Daoy (cell line): ENCODE results near the gene ZC3H12D. TPM values are rescaled to one million over a fixed set of nuclear protein-coding genes. Genes with fewer than 3 reads are reported as not detected.

Experiments used
- DNase-seq: peaks from one replicate; pipeline ENCODE4 v3.0.0-alpha.2; 2015; ENCODE audit warnings: low read depth
- total RNA-seq: library from RNA; depleted of rRNA; stranded (reverse); fragments of >200 nt; shearing (Covaris generic); gene quantifications from 2 replicates; pipeline ENCODE4 v1.2.3, GENCODE V29; 2014

The ZC3H12D gene
- total RNA-seq, 1 experiment from 2014 or later: 0.17 TPM

DNA sequence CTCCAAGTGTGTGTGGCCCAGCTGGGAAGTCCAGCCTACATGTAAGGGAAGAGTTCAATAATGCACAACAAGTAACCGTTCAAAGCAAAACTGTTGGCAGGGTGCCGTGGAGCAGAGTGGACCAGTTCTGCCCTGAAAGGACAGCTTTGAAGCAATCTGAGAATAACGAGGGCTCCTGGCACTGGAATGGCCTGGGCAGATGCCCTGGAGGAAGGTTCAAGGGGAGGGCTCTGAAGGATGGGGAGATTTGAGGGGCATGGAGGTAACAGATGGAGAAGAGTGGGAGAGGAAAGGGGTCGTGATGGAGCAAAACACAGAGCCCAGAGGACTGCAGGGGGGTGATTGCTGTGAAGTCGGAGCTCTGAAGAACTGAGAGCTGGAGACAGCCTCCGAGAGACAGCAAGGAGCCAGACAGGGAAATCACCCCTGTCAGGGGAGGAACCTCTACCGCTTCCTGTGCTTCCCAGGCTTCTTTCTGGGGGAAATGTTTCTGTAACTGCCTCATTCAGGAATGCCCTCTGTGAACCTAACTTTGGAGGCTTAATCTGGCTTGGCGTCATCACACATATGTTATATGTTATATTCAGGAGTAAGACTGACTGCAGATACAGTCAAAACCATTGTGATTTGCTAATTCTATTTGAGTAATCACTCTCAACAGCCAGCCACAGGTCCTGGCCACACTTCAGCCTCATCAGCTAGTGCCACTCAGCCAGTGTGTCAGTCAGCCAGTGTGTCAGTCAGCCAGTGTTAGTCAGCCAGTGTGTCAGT, 41.2 kb downstream of the ZC3H12D start:
- no peak for DNase-seq

DNA sequence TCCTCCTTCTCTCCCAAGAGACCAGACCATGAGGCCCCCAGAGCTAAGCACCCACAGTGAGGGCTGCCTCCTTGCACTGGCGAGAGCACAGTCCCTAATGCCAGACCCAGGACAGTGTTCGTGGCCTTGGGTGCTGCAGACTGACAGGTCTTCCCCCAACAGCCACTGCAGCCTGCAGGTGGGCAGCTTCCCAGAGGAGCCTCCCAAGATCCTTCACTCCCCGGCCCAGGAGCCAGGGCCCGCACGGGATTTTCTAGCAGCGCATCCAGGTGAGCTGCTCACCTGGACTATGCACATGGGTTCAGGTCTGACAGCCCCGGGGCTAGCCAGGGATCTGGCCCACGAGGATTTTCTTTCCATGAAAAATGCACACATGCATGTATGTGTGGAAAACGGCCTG, 43.1 kb downstream of the ZC3H12D start:
- no peak for DNase-seq

DNA sequence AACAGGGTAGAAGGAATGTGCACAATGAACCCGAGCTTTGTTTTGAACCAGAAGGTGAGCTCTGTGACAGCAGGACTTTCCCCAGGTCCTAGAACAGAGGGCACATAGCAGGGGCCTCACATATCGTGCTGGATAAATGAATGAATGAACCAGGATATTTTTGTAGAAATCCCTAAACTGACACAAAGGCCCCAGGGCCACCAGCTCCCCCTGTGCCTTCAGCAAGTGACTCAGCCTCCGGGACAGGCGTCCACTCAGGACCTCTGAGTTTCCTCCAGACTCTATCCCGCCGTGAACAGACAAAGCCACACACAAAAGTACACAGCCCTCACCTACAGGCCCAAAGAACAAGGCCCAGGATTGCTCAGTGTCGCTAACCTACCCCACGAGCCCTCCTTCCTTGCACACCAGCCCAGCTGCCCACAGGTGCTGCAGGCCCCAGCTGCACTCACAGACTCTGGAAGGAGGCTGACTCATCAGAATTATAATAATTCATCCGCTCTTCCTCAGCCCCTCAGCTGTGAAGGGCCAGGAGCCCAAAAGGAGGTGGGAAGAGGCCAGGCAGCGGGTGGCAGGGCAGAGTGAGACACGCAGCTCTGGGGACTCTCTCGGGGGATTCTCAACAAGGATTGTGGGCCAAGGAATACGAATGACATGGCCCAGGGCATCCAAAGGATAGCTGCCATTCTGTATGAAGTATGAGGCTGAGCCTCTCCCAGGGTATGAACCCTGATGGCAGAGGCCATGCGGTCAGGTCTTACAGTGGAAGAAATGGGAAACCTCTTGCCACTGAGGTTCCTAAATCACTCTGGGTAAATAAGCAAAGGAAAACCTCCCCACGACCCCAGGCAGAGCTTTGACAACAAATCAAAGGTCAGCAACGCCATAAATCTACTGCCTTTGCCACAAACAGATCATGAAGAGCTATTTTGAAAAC, 43.8 kb downstream of the ZC3H12D start:
- DNase-seq: peak; percentile 55

DNA sequence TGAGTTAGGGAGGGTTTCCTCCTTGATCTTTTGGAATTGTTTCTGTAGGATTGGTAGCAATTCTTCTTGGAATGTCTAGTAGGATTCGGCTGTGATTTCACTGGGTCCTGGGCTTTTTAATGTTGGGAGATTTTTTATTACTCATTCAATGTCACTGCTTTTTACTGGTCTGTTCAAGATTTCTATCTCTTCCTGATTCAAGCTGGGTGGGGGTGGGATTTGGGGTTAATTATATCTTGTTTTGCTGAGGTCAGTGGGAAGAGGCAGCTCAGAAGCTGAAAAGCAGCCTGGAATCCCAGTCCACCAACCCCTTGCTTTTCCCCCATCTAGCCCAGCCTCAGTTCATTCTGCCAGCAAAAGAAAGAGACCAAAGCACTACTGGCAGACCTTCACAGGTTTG, 45.2 kb downstream of the ZC3H12D start:
- no peak for DNase-seq

DNA sequence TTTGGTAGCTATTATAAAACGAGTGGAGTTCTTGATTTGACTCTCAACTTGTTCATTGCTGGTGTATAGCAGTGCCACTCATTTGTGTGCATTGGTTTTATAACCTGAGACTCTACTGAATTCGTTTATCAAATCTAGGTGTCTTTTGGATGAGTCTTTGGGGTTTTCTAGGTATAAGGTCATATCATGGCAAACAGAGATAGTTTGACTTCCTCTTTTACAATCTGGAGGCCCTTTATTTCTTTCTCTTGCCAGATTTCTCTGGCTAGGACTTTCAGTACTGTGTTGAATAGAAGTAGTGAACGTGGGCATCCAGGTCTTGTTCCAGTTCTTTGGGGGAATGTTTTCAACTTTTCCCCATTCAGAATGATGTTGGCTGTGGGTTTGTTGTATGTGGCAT, 46.0 kb downstream of the ZC3H12D start:
- no peak for DNase-seq

DNA sequence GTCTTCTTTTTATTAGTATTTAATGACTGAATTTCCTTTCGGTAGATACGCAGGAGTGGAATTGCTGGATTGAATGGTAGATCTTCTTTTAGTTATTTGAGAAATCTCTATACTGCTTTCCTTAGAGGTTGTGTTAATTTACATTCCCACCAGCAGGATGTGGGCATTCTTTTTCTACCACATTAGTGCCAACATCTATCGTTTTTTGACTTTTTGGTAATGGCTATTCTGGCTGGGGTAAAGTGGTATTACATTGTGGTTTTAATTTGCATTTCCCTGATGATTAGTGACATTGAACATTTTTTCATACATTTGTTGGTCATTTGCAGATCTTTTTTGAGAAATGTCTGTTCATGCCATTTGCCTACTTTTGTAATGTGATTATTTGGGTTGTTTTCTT, 47.6 kb downstream of the ZC3H12D start:
- DNase-seq: no peak

DNA sequence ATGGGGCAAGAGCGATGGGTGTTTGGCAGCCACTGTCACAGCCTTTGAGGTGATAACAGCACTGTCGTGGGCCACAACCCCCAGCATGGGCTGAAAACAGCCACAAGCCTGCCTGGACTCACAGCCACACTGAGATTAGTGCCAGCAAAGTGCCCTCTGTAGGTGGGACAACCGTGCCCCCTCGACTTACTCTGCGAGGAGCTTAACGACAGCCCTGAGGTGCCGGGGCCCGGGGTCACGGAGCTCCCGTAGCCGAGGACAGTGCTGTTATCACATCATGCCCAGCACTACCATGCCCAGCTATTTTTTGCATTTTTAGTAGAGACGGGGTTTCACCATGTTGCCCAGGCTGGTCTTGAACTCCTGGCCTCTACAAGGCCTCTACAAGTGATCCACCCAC, 48.2 kb downstream of the ZC3H12D start:
- DNase-seq: no peak

DNA sequence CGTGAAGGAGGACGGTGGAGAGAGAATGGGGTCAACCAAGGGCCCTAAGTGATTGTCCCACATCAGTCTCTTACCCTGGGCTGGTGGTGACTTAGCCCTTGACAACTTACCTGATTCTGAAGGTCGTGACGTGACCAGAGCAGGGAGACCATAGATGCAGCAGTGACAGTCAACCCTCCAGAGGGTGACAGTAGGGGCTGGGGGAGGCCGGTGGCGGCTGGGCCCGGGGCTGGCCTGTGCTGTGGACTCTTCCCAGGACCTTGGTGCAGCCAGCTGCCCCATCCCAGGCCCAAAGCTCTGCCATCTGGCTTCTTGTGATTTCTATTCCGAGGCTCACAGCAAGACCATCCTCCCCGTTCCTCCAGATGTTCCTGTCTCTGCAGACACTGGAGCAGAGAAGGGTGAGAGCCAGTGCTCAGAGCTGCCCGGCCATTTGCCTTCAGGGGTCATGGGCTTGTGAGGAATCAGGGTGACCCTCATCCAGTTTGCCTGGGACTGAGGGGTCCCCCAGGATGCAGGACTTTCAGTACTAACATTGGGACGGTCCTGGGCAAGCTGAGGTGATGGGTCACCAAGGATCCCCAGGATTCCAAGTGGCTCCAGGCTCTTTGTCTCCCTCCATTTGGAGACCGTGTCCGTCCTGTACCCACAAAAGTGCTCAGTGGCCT, 48.8 kb downstream of the ZC3H12D start:
- DNase-seq: no peak

DNA sequence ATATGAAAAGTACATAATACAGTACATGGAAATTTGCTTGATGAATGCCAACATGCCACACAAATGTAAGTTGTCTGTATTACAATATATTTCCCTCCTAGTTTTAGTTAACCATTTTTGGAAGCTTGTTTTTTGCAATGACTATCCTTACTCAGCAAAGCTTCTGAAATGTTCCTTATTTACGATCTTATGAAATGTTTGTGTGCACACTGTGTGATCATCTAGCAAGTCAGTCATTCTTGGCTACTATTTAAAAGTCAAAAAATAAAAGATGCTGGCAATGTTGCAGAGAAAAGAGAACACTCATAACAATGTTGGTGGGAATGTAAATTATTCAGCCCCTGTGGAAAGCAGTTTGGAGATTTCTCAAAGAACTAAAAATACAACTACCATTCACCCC, 50.9 kb downstream of the ZC3H12D start:
- DNase-seq: no peak

DNA sequence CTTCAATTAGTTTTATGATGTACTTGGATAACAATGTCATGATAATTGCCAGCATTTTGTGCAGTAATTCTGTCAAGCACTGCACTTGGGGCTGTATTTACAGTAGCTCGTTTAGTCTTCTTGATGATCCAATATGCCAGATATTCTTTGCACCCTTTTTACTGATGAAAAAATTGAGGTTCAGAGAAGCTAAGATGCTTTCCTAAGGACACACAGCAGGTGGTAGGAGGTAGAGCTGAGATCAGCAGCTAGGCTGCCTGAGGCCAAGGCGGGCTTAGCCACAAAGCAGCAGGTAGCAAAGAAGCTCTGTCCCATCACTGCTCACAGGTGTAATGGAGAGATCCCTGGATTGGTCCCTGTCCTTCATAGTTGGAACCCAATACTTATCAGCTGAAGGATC, 51.4 kb downstream of the ZC3H12D start:
- no peak for DNase-seq

DNA sequence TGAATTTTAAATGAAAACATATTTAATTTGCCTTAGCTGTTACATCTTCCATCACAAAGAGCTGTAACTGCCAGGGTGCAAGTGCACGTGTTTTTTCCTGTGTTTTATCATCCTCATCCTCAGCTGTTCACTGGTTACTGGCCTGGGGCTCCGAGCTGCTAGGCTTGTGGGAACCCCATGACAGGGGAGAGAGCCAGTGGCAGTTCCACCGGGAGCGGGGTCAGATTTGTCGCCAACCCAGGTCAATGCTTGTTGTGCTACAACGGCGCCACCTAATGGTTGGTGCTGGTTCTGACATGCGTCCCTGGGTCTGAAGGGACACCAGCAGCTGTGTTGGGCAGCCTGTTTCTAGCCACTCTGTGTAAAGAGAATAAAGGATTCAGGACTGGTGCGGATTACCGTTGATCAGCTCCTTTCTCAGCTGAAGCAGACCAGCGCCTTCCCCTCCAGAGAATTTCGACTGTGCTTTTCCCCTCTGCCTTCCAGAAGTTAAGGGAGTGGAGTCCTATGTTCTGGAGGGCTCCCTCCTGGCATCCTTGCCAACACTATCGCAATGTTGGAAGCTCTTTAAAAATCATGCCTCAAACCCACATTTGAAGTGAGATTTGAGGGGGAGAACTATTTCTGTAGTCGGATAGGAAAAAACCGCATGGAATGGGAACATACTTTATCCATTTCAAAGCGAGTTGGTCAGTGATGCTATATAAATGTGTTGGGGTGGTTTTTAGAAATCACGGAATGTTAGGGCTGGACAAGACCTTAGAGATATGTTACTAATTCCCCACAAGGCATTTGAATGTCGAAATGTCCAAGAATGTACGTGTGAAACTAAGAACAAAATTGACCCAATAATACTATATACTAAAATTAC, 52.7 kb downstream of the ZC3H12D start:
- peak; percentile 92 for DNase-seq

DNA sequence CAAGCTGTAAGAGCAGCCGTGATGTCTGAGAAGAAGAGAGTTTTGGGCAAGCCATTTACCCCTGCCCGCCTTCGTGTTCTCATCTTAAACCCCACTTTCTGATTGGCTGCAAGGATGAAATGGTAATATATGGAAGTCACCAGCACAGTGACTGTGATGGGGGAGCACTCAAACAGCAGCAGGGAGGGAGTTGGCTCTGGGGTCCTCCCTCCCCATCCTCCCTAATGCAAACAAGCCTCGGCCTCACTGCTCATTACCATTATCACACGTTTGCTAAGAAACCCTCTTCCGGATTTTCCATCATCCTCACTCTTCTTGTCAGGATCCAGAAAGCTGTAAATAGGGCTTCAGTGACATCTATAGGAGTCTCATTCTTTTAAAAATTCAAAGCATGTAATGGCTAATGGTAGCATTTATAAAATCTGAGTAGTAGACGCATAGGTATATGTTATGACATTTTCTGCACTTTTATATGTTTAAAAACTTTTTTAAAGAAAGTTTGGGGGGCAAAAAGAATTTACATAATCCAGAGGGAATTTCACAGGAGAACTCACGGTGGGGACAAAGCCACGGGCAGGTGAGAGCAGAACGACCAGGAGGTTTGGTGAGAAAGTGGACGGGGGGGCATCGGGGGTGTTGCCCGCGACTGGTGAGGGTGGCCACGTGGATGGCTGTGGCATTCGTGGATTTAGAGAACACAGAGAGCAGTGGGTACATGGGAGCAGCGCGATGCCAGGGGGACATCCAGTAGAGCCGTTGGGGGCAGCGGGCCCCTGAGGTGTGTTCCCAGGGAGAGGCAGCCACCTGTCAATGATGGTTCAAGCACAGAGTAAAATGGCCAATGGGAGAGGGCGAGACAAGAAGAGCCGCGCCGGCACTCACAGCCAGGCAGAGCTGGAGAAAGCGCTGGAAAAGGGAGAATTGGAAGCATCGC, 55.1 kb downstream of the ZC3H12D start:
- no peak for DNase-seq

DNA sequence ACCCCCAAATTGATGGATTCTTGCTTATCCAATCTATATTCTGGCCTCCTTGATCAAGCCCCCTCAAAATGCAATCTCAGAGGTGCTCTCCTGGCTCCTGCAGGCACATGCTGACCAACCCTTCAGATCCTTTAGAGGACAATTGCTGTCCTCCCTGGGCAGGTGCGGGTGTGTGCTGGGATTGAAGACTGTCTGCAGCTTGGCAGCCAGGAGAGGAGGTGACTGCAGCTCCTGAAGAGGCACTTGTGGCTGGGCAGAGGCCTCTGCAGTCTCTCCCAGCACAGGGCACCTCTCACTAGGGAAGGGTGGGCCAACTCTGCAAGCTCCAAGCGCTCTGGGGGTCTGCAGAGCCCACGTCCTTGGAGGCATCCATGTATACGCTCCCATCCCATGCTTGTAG, 56.2 kb downstream of the ZC3H12D start:
- DNase-seq: no peak

DNA sequence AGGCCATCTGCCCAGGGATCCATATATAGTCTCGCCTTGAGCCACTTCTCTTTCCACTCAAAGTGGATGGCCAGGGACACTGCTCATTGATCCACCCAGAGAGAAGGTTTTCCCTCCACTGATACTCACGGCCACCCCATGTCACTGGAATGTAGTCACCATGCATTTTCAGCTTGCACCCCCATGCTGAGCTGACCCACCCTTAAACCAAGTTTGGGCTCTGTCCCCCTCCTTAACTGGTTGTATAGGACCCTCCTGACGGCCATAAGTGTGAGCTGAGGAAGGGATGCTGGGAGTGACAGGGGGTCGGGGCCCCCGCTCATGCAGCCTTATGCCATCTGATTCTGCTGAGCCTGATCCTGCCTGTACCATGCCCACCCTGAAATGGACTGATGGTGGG, 59.1 kb downstream of the ZC3H12D start:
- DNase-seq: no peak

DNA sequence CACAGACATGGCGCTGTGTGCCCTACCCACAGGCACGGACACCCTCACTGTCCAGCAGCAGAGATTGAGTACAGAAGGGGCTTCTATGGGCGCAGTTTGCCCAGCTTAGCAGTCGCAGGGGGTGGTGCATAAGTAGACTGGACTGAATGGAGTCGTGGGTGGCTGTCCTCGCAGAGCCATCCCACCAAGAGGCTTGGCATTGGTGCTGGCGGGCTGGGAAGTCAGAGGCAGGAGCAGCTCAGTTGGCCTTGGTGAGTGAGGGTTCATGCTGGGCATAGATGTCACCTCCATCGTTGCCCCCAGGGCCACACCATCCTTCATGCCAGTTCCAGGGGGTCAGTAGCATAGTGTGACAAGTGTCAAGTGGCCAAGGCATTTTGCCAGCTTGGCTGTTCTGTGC, 59.6 kb downstream of the ZC3H12D start:
- no peak for DNase-seq

DNA sequence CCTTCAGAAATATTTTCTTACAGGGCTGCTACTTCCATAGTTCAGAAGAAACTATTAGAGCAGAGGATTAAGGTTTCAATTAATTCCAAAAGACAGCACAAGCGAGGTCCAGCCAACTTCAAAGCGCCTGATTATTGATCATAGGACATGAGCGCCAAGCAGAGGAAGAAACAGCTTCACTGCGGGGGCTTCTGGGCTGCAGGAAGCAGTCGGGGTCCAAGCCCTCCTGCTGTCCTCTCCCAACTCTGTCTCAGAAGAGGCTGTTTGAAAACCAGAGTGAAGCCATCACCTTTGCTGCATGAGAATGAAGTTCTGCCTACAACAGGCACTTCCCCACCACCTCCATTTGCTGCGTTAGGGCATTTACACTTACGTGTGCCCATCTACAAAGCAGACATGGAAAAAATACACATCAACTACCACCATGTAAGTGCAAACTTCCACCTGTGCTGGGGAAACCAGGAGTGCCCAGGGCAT, 60.8 kb downstream of the ZC3H12D start:
- no peak for DNase-seq

DNA sequence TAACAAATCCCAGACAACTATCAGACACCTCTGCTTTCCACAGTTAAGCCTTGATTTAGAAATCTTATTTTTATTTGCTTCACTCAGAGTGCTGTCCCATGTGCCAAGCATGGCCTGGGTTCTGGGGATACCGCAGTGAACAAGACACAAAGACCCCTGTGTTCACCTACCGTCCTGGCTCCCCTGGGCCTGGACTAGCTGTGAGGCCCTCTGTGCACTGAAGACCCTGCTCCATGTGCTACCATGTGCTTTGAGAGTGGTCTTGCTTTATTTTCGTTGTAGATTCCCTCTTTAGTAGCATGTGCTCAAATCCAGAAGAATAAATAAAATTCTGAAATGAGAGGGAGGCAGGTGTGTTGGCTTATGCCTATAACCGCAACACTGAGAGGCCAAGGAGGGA, 62.2 kb downstream of the ZC3H12D start:
- DNase-seq: no peak

DNA sequence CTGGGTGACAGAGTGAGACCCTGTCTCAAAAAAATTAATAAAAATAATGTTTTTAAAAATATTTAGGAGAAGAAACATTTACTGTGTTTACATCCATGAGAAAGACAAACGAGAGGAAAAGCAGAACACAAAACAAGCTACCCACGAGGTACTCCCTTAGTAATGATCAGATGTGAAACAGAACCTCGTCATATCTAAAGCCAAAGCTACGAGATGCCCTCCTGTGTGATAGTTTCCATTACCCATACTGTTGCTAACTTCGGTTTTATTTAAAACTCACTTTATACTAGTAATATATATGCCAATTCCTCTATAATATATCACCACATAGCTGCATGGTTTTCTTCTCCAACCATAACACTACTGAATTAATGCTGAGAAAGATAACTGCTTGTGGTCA, 63.7 kb downstream of the ZC3H12D start:
- no peak for DNase-seq

DNA sequence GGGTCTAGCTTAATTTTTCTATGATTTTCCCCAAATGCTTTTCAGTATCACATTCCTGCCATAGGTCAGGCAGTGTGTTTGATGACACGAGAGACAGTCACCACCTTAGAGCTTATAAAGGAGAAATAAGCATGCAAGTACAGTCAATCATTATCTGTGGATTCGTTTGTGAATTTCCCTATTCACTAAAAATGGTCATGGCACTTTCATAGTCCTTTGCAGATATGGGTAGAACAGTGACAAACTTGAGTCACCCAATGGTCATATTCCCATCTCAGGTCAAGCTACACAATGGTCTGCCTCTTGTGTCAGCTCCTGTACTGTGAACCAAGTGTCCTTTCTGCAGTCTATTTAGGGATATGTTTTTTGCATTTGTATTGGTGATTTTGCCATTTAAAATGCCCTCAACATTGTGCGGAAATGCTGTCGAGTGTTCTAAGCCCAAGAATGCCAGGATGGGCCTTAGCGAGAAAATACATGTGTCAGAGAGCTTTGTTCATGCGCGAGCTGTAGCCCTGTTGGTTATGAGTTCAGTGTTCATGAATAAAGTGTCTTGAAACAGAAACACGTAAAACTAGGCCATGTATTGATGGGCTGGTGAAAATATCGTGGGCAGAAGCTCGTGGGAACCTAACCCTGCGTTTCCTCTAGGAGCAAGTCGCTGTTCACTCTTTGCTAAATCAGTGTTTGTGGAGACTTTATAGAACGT, 65.0 kb downstream of the ZC3H12D start:
- no peak for DNase-seq

DNA sequence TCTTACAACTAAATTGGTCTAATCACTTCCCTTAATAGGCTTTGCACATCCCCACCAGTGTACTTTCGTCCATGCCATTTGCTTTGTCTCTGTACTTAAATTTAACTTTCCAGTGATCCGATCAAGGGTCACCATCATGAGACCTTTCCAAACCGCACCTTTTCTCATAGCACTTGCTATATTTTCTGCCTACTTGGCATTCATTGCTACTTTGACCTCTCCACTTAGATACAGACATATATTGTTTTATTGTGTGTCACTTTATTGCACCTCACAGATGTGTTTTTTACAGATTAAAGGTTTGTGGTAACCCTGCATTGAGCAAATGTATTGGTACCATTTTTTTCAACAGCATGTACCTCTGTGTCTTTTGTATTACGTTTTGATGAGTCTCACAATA, 70.0 kb downstream of the ZC3H12D start:
- no peak for DNase-seq
